ENCODE data around the gene BCOR. TPM values are rescaled to one million over a fixed set of nuclear protein-coding genes. Genes with fewer than 3 reads are reported as not detected.

The BCOR gene
- total RNA-seq, 1 donor from 2014 or later, result 24.3 TPM

GRCh38 chrX:40107291-40108161 lies 9.8 kb upstream of the BCOR start:
- TF ChIP-seq CTCF (conservative IDR thresholded peaks at IDR 0.05; ENCODE audit: low read depth, low read length), result no peak

GRCh38 chrX:40106676-40107290 lies 9.0 kb upstream of the BCOR start:
- no peak for TF ChIP-seq CTCF (conservative IDR thresholded peaks at IDR 0.05; ENCODE audit: low read depth, low read length)
- DNase-seq (ENCODE audit: low read depth), result no peak
- peak overlapping the region; percentile 42 for H3K4me3 ChIP-seq (ENCODE audit: low read depth, low read length)

More at GRCh38 chrX:40107291-40108161, 9.8 kb upstream of the BCOR start:
- peak overlapping the region; percentile 42 for H3K4me3 ChIP-seq (ENCODE audit: low read depth, low read length)
- DNase-seq (ENCODE audit: low read depth), result no peak

- TF ChIP-seq CTCF (conservative IDR thresholded peaks at IDR 0.05; ENCODE audit: low read depth, low read length), result no peak
- peak overlapping the region; percentile 53 for H3K4me3 ChIP-seq (ENCODE audit: low read depth, low read length)
- no peak for DNase-seq (ENCODE audit: low read depth)
Measured at GRCh38 chrX:40105835-40106675, 8.3 kb upstream of the BCOR start.

GRCh38 chrX:40104985-40105834 lies 7.5 kb upstream of the BCOR start:
- H3K4me3 ChIP-seq (ENCODE audit: low read depth, low read length), result peak overlapping the region; percentile 53
- DNase-seq (ENCODE audit: low read depth), result no peak
- no peak for TF ChIP-seq CTCF (conservative IDR thresholded peaks at IDR 0.05; ENCODE audit: low read depth, low read length)

GRCh38 chrX:40104630-40104984 lies 6.8 kb upstream of the BCOR start:
- DNase-seq (ENCODE audit: low read depth), result no peak
- no peak for TF ChIP-seq CTCF (conservative IDR thresholded peaks at IDR 0.05; ENCODE audit: low read depth, low read length)
- H3K4me3 ChIP-seq (ENCODE audit: low read depth, low read length), result peak overlapping the region; percentile 53
